ENCODE measurements around the gene CDH8.

Gene CDH8

GRCh38 chr16:61730997-61731396 is 305.2 kb downstream of the CDH8 start:
- no peaks in the 10 kb centered on the region for H4K20me1 ChIP-seq (ENCODE audit: insufficient read depth, low read length)
- no peak overlapping the region for H3K27ac ChIP-seq (ENCODE audit: low read length)
- no peaks in the 10 kb centered on the region for H3K27me3 ChIP-seq (ENCODE audit: insufficient read depth, low read length, poor library complexity)
- no peak overlapping the region for H3K4me2 ChIP-seq (ENCODE audit: insufficient read depth, low read length)
- H3K9me3 ChIP-seq (ENCODE audit: insufficient read depth, low read length, severe bottlenecking) = no peaks in the 10 kb centered on the region
- no peaks in the 10 kb centered on the region for H3K79me2 ChIP-seq (ENCODE audit: insufficient read depth, low read length)
- TF ChIP-seq EZH2 (IDR thresholded peaks at IDR 0.05; ENCODE audit: borderline replicate concordance, low read depth, low read length, severe bottlenecking) (no peak), CTCF (IDR thresholded peaks at IDR 0.05; ENCODE audit: borderline replicate concordance, extremely low read depth, low read length, poor library complexity, severe bottlenecking) (no peak)
- ATAC-seq (ENCODE audit: insufficient read depth, low read depth) (no peak), DNase-seq (no peak)
- no peak overlapping the region for H3K9ac ChIP-seq (ENCODE audit: low read depth, low read length)
- H3K4me1 ChIP-seq (ENCODE audit: insufficient read depth, low read length) = no peaks in the 10 kb centered on the region
- H3K4me3 ChIP-seq (ENCODE audit: low read depth in 1 of 2, low read length in 2 of 2) = no peak overlapping the region
- H2AFZ ChIP-seq (ENCODE audit: low read depth, low read length) = no peak overlapping the region
- H3K36me3 ChIP-seq (ENCODE audit: insufficient read depth, low read length) = no peaks in the 10 kb centered on the region

GRCh38 chr16:61726701-61727100 is 309.5 kb downstream of the CDH8 start:
- H3K9me3 ChIP-seq (ENCODE audit: insufficient read depth, low read length, severe bottlenecking) = no peaks in the 10 kb centered on the region
- no peaks in the 10 kb centered on the region for H3K79me2 ChIP-seq (ENCODE audit: insufficient read depth, low read length)
- no peaks in the 10 kb centered on the region for H3K4me1 ChIP-seq (ENCODE audit: insufficient read depth, low read length)
- no peak overlapping the region for H2AFZ ChIP-seq (ENCODE audit: low read depth, low read length)
- no peak for DNase-seq
- H3K9ac ChIP-seq (ENCODE audit: low read depth, low read length) = no peak overlapping the region
- H3K27me3 ChIP-seq (ENCODE audit: insufficient read depth, low read length, poor library complexity) = no peaks in the 10 kb centered on the region
- H3K27ac ChIP-seq (ENCODE audit: low read length) = no peak overlapping the region
- no peak overlapping the region for H3K4me3 ChIP-seq (ENCODE audit: low read depth in 1 of 2, low read length in 2 of 2)
- no peak for TF ChIP-seq EZH2 (IDR thresholded peaks at IDR 0.05; ENCODE audit: borderline replicate concordance, low read depth, low read length, severe bottlenecking)
- no peak for TF ChIP-seq CTCF (IDR thresholded peaks at IDR 0.05; ENCODE audit: borderline replicate concordance, extremely low read depth, low read length, poor library complexity, severe bottlenecking)
- no peak overlapping the region for H3K4me2 ChIP-seq (ENCODE audit: insufficient read depth, low read length)
- H3K36me3 ChIP-seq (ENCODE audit: insufficient read depth, low read length) = no peaks in the 10 kb centered on the region
- H4K20me1 ChIP-seq (ENCODE audit: insufficient read depth, low read length) = no peaks in the 10 kb centered on the region
- no peak for ATAC-seq (ENCODE audit: insufficient read depth, low read depth)

DNA sequence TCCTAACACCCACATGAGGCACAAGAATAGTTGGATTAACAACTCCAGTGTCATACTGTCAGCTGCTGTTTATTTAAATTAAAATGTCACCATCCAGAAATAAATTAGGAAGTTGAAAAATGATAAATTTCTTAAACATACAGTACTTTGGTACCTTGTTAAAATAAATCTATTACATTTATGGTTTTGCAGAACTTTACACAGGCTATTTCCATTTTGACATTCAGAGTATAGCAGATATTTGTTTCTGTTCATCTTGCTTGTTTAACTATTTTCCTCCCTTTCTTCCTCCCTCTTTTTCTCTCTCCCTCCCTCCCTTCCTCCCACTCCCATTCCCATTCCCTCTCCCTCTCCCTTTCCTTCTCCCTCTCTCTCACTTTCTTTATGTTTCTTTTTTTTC is 310.1 kb downstream of the CDH8 start:
- TF ChIP-seq CTCF (IDR thresholded peaks at IDR 0.05; ENCODE audit: borderline replicate concordance, extremely low read depth, low read length, poor library complexity, severe bottlenecking) (no peak), EZH2 (IDR thresholded peaks at IDR 0.05; ENCODE audit: borderline replicate concordance, low read depth, low read length, severe bottlenecking) (no peak)
- no peaks in the 10 kb centered on the region for H3K79me2 ChIP-seq (ENCODE audit: insufficient read depth, low read length)
- DNase-seq = no peak

GRCh38 chr16:61721544-61721943 is 314.7 kb downstream of the CDH8 start:
- no peak overlapping the region for H3K4me2 ChIP-seq (ENCODE audit: insufficient read depth, low read length)
- H3K36me3 ChIP-seq (ENCODE audit: insufficient read depth, low read length) = no peaks in the 10 kb centered on the region
- H2AFZ ChIP-seq (ENCODE audit: low read depth, low read length) = no peak overlapping the region
- DNase-seq = no peak
- no peaks in the 10 kb centered on the region for H3K27me3 ChIP-seq (ENCODE audit: insufficient read depth, low read length, poor library complexity)
- no peak overlapping the region for H3K9ac ChIP-seq (ENCODE audit: low read depth, low read length)
- no peak for ATAC-seq (ENCODE audit: insufficient read depth, low read depth)
- no peaks in the 10 kb centered on the region for H3K9me3 ChIP-seq (ENCODE audit: insufficient read depth, low read length, severe bottlenecking)
- no peak overlapping the region for H3K4me3 ChIP-seq (ENCODE audit: low read depth in 1 of 2, low read length in 2 of 2)
- no peak overlapping the region for H3K27ac ChIP-seq (ENCODE audit: low read length)
- TF ChIP-seq CTCF (IDR thresholded peaks at IDR 0.05; ENCODE audit: borderline replicate concordance, extremely low read depth, low read length, poor library complexity, severe bottlenecking) (no peak), EZH2 (IDR thresholded peaks at IDR 0.05; ENCODE audit: borderline replicate concordance, low read depth, low read length, severe bottlenecking) (no peak)
- no peaks in the 10 kb centered on the region for H3K79me2 ChIP-seq (ENCODE audit: insufficient read depth, low read length)
- H4K20me1 ChIP-seq (ENCODE audit: insufficient read depth, low read length) = no peaks in the 10 kb centered on the region
- no peaks in the 10 kb centered on the region for H3K4me1 ChIP-seq (ENCODE audit: insufficient read depth, low read length)

More for the DNA sequence above, 310.1 kb downstream of the CDH8 start:
- Histone ChIP-seq H4K20me1 (ENCODE audit: insufficient read depth, low read length) (no peaks in the 10 kb centered on the region), H3K9me3 (ENCODE audit: insufficient read depth, low read length, severe bottlenecking) (no peaks in the 10 kb centered on the region), H3K4me3 (ENCODE audit: low read depth in 1 of 2, low read length in 2 of 2) (no peak overlapping the region), H3K4me1 (ENCODE audit: insufficient read depth, low read length) (no peaks in the 10 kb centered on the region), H3K4me2 (ENCODE audit: insufficient read depth, low read length) (no peak overlapping the region), H3K9ac (ENCODE audit: low read depth, low read length) (no peak overlapping the region), H3K27me3 (ENCODE audit: insufficient read depth, low read length, poor library complexity) (no peaks in the 10 kb centered on the region), H3K27ac (ENCODE audit: low read length) (no peak overlapping the region), H2AFZ (ENCODE audit: low read depth, low read length) (no peak overlapping the region), H3K36me3 (ENCODE audit: insufficient read depth, low read length) (no peaks in the 10 kb centered on the region)
- no peak for ATAC-seq (ENCODE audit: insufficient read depth, low read depth)

All from DND-41 (cell line).